Measurements from ENCODE around the gene GARS1.
"Not testable (repeated sequence)": the region's sequence is repeated elsewhere in the genome, so short reads cannot be mapped to it uniquely, and the experiment has no call there.

Gene GARS1

DNA sequence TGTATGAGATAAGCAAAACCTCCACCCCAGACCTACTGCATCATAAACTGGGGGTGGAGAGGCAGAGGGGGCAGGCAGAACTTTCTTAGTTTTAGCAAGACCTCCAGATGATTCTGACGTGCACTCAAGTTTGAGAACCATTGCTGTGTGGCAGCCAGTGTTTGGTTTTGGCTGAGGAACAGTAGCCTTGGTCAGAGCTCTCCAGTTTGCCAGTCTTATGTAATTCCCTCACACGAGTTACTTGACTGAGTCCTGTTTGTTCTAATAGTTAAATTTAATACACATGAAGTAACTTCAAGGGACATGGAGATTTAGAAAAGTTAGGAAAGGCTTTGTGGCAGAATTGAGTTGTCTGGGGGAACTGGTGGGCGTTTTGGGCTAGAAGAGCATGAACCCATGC is 38.5 kb downstream of the GARS1 start:
- no peak for DNase-seq

DNA sequence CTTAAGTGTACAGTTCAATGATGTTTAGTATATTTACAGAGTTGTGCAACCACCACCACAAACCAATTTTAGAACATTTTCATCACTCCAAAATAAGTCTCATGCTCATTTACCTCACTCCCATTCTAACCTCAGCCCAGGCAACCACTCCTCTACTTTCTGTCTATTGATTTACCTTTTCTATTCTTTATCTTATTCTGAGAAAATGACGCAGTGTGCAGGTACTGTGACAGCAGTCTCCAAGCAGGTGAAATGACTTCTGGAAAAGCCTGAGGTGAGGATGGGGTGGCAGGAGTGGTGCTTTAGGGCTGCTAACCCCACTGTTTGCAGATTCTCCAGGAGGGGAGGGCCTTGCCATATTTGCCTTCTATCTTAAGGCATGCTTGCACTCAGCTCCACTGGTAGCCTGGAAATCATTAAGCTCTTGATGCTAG is 39.5 kb downstream of the GARS1 start:
- no peak for DNase-seq

DNA sequence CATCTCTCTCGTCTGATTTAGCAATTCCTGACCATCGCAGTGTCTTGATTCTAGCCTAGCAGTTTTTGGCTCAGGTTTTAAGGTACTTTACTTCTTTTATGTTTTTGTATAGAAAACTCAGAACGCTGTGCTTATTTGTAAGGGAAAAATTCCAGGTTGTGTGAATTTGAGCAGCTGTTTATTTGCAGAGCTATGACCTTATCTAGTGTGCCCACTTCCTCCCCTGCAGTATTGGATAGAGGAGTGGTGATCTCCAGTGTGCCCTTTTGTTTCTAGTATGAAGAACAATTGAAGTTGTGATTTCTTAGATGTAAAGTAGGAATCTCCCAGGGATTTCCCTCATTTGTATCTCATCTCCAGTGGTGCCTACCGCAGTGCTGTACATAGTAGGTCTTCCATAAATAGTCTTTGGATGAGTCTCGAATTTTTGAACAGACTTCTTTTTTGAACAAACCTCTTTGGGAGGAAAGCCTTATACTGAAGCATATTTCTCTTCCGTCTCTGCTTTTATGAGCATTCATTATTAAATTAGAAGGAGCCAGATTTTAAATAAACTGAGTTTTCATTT is 40.0 kb downstream of the GARS1 start:
- no peak for DNase-seq

DNA sequence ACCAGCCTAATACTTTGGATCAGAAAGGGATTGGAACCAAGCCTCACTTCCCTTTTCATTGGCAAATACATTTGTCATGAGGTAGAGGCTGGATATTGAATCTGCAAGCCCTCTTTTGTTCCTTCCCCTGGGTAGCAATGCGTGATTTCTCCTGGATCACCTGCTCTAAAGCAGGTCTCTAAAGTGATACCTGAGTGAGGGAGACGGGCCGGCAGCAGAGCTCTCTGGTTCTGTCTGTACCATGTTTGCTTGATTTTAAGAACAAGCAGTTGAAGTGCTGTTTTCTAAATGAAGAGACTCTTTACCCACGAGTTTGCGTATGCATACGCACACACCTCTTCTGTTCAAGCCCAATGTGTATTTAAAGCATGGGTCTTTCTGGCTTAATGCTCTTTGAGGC is 41.1 kb downstream of the GARS1 start:
- DNase-seq, result no peak

DNA sequence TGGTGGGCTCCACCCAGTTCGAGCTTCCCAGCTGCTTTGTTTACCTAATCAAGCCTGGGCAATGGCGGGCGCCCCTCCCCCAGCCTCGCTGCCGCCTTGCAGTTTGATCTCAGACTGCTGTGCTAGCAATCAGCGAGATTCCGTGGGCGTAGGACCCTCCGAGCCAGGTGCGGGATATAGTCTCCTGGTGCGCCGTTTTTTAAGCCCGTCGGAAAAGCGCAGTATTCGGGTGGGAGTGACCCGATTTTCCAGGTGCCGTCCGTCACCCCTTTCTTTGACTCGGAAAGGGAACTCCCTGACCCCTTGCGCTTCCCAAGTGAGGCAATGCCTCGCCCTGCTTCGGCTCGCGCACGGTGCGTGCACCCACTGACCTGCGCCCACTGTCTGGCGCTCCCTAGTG is 47.6 kb downstream of the GARS1 start:
- DNase-seq, result not testable (repeated sequence)

DNA sequence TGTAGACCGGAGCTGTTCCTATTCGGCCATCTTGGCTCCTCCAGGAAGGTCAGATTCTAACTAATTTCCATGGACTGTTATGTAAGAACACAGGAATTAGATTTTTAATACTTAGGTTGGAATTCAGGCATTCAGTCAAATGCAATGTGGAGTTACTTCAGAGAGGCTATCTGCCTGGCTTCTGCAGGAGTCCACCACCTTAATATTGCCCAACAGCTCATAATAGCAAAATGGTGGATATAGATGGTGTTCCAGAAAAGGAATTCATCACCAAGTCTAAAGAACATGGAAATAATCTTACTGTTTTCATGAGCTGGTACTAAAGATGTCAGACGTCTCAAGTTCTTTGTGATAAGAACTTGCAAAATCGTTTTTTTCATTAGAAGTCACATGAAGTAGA is 48.1 kb downstream of the GARS1 start:
- no peak for DNase-seq

DNA sequence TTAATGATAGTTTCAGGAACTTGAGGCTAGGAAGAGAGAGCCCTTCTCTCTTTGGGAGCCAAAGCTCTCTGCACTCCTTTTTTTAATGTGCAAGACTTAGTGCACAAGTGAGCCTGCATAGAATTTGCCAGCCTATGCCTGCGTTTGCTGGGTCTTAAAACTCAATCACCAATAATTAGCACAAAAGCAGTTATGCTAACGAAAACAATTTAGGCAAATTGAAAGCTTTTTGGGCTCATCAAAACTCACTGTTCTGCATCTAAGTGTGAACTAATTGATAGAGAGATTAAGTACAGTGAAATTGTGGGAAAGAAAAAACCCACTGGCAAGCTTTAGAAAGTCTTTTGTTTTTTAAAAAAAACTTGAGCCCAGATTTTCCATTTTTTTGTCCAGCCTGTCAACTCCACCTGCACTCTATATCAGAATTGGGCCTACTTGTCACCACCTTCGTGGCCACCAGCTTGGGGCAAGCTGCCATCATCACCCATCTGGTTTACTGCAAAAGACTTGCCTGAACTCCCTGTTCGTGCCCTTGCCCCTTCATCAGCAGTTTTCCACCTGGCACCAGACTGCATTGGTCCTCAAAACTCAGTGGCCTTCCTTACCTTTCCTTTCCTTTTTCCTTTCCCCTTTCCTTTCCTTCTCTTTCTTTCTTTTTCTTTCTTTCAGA is 49.7 kb downstream of the GARS1 start:
- no peak for DNase-seq

DNA sequence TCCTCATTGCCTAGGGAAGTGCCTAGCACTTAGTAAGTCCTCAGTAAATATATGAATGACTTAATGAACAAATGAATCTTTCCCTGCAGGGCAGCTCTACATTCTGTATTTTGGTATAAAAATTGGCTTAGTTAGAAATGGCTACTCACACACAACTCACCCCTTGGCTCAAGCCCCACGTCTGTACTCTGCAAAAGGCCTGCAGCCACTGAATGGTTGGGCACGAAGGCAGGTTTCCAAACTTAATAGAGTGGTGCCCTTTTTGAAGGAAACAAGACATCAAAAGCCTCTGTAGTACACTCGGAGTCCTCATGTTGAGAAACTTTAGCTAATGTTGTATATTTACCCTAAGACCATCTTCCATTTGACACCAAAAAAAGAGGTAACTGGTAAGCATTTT is 51.0 kb downstream of the GARS1 start:
- no peak for DNase-seq

DNA sequence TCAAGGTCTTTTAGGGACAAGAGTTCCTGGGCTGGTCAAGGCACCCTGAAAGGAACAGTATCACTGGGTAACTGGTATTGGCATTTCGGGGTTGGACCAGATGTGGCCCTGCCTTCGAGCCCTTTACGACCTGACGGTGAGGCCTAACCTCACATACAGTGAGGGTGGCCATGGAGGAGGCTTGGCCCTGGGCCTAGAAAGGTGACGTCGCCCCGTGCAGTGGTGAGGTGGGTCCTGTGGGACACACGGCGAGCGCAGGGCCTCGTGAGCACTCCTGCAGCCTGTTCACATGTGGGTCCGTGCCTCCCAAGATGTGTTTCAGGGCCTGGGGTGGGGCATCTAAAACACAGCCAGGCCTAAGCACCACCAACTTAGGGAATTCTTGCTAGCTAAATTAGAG is 51.5 kb downstream of the GARS1 start:
- no peak for DNase-seq

DNA sequence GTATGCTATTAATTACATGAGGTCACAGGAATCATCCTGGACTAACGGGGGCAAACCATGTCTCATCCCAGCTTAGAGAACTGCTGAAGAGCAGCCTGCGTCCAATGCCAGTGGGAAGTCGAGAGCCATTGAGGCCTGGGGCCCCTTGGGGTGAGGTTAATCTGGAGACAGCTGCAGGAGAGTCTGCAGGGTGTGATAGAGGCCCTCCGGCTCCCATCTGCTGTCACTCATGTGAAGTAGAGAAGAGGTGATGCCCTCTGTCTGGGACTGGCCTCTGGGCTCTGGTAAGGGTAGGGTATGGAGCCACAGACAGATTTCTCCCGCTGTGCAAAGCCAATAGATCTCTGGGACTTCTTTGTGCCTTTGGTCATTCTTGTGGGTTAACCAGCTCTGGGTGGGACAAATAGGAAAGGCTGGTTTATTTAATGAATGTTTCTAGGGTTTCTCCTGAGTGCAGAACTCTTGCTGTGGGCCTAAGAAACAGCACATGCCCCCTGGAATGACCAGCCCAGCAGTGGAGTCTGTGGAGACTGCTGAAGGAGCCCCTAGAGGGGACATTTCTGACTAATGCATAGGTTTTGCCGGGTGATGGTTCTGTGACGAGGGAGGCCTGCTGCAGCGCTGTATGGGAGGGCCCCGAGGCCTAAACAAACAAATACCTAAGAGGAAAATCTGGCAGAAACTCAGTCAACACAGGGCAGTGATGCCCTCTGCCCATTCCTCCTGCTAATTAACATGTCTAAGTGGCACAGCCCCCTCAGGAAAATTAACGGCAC is 53.1 kb downstream of the GARS1 start:
- DNase-seq, result no peak

DNA sequence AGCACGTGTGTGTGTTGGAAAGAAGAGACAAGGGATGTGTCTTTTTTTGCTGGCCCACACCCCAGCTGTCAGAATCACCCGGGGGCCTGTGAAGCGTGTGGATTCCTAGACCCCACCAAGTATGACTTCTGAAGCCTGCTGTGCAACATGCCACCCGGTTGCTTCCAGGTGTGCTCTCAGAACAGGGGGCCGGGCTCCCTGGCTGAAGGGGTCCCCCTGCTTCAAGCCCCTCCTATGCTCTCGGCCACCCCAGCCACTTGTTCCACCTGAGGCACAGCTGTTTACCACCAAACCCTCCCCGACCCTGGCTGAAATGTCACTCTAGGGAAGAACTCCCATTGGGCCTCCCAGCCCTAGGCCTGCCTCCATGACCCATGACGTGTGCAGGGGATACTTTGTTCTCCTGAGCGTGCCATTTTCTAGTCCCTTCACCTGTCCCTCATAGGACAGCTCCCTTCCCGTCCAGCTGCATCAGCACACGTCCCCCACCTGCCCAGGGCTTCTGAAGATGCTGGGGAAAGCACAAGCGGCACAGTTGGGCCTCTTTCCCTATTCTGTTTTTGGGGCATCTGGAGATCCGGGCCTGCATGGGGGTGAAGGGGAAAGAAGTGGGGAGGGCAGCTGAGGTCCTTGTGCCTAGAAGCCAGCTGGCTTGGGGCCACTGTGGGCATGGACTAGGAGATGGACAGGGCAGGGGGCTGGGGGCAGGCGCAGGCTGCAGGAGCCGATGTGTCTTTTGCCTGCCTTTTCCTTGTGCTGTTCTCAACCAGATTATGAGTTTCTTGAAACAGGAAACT is 54.3 kb downstream of the GARS1 start:
- no peak for DNase-seq

DNA sequence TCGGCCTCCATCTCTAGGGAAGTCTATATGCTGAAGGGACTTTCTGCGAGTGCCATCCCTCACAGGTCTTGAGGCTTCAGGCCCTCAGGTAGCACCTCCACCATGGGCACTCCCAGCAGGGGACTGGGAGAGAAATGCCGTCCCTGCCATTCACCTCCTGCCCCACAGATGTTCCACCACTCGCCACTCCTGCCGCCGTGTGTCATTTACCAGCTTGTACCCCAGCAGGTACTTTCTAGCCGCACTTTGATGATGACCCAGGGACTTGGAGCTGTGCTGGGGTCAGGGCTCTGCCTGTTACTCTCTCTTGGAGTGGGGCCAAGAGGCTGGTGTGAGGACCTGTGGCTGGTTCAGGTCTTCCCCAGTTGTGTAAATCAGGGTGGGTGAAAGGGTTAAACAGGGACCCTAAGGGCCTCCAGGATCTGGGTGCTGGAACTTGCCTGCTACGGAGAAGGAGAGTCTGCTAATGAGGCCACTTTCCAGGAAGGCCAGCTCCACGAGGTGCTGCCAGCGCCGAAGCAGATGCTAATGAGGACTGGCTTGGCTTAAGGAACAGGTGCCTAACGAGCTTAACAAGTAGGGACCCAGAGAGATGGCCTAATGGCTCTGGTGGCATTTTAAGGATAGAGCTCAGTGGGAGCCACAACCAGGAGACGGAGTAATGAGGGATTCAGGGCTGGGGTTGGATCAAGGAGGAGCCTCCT is 55.2 kb downstream of the GARS1 start:
- no peak for DNase-seq

DNA sequence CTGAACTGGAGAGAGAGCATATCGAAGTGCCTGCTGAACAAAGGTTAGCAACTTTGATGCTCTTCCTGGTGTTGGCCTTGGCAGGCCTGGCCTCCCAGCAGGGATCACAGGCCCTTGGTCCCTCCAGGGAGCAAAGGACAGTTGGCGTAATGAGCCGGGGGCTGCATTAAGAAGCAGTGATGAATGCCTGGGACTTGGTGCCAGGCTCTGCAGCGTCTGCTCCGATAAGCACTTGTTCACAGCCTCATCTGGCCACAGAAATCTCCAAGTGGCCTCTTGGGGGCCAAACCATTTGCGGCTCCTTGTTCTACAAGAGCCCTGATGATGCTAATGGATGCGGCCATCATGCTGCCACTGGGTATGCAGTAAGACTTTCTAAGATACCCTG is 55.7 kb downstream of the GARS1 start:
- no peak for DNase-seq

DNA sequence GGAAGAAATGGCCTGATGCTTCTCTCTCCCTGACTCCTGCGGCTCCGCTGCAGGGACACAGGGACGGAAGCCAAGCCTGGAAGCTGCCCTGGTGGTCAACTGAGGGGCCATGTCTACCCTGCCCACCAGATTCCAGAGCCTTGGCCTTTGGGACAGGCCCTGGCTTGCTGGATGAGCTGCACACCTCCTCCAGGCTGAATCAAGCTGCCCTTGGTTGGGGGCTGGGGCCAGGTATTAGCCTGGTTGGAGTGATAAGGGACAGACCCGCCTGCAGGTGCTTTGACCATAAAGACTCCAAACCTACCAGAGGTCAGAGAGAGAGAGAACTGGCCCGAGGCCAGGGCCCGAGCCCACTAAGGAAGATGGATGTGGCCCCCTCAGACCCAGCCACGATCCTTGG is 57.5 kb downstream of the GARS1 start:
- DNase-seq, result no peak

DNA sequence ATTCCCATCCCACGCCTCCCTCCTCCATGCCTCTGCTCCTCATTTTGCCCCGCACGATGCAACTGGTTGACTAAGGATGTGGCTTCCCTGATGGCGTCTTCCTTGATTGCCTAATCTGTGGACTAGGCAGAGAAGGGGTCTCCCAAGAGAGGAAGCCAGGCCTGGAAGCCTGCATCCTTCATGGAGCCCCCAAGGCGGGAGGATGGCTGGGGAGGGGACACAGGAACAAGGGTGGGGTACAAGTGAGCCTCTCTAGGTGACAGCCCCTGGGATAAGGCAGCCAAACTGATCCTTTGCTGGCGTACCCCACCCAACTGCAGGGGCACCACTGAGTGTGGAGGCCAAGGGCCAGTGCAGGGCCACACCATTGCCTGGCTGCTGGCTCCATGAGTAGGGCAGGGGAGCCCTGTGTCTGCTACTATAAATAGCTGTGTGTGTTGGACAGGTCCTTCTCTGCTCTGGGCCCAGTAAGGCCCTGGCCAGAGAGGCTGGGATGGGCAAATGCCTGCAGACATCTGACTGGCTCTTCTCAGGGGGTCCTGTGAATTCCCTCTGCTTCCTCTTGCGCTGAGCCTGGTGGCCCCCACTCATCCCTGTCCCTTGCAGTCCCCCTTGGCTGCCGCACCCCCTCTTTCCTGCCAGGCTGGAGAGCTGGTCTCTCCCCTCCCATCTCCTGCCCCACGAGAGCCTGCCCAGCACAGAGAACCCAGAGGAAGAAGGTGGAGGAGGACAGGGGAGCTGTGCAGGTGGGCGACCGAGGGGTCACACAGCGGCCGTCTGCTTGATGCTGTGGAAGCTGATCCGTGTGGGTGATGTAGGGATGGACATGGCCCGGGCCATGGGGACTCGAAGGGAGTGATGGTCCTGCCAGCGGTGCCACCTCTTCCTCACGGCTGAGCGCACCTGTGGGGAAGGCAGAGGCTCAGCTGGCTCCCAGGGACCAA is 58.3 kb downstream of the GARS1 start:
- DNase-seq, result no peak

DNA sequence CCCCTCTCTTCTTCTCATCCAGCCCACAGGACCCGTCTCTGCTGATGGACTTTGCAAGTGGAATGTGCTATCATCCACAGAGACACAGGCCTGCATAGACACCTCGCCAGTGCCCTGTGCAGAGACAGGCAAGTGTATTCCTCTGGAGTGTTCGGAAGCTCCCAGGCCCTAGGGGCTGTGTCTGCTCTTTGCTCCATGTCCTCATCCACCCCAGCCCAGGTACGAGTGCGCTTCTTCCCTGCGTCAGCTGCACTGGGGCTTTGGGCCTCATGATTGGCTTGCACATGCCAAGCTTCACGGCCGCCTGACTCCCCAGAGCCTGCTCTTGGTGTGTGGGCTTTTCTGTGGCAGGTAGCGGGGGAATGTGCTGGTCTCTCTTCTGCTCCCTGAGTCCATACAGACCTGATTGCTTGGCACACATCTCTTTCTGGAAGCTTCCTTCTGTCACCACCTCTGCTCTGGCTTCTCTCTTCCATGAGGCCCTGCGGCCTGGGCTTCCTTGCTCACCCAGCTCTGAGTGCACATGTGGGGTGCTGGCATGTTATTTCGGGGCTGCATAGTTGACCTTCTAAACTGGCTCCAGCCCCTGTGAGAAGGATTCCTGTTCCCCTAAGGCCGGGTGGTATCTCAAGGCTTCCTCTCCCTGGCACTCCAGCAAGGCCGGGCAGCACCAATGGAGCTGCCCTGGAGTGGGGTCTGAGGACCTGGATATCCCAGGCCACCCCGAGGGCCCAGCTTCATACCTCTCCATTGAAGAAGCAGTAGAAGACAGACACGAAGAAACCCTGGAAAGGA is 59.8 kb downstream of the GARS1 start:
- no peak for DNase-seq

DNA sequence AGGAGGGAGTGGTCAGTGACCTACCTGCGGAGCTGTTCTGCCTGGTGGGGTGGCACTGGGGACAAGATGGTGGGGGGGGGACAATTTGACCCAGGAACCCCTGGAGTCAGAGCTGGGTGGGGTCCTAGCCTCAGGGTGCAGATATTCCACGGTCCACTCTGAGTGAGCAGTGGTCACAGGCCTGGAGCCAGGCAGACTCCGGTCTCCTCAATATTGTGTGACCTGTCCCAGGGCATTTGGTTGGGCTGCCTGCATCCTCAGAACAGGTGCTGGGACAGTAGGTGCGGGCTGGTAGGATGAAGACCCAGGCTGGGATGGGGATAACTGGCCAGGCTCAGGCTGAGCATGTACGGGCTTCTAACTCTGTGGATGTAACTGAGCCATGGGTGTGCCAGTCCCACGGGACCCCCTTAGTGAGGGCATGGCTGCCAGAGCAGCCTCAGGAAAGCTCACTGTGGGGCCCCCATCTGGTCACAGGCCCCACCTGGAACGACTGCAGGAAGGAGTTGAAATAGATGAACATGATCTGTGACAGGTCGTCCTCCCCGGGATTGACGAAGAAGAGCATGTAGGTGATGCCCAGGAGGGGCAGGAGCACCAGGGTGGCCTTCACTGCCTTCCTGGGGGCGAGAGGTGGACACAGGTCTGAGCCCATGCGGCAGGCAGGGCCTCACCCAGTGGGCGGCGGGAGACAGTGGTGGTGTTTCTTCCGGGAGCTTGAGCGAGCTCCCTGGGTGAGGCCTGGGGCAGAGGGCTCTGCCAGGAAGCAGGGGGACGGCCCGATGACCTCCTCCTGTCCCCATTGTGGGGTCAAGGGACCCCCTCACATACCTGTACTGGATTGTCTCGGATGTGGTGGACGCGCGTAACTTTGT is 60.7 kb downstream of the GARS1 start:
- DNase-seq, result no peak

DNA sequence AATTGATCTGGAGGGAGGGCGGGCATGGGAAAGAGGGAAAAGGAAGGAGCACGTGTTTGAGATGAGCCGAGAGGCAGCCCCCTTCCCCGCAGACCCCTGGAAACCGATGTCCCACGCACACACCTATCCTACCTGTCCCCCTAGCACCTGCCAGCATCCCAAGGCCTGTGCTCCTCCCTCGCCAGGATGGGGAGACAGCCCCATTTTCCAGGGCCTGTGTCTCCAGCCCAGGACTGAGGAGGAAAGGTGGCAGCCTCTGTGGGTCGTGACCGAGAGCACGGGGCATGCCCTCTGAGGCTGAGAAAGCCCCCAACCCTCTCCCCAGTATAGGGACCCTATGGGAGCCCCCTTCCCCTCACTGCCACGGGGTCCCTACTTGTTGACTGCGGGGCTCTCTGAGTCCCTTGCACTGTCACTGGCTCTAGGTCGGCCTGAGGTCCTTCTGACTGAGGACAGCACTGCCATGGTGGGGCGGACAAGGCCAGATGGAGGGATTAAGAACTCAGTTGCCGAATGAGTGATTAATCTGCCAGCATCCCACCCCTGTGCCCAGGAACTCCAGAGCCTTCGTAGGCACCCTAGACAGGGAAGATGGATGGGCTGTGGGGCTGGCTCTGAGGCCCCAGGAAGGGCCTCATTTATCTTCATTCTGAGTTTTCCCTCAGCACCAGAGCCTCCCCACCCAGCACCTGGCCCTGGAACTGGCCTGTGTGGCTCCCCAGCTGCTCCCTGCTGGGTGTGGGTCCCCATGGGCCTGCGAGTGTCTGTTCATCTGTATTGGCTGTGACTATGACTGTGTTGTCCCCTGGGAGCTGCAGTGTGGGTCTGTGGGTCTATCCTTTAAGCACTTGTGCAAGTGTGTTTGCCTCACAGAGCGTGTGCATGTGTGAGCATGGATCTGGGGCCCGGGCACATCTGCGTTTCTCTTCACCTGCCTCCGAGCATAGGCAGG is 61.6 kb downstream of the GARS1 start:
- no peak for DNase-seq

DNA sequence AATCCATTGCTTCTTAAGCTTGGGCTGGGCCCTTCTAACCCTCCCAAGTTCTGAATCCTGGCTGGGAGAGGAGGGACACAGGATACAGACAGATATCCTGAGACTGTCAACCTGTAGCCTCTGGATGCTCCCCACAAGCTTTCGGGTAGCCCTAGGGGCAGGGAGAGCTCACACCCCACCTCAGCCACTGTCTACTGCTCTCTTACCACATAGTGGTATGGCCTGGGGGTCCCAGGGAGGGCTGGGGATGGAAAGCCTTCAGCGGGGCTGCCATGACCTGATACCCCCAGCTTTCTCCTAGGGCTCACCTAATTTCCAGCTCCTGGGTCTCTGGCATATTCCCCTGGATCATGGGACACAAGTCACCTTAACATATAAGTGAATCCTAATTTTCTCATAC is 62.5 kb downstream of the GARS1 start:
- DNase-seq, result no peak

Measured in hematopoietic multipotent progenitor cell treated with erythropoietin and hydrocortisone succinate and interleukin-3 and kit ligand, for 4 days (in vitro differentiated cells).